H1 (cell line): Measurements from ENCODE around the gene ZNF212. TPM values are rescaled to one million over a fixed set of nuclear protein-coding genes. Genes with fewer than 3 reads are reported as not detected.

Experiments used
- CTCF ChIA-PET: fragments of 300-600 bp; sonication (Branson Sonifier 250); formaldehyde crosslinking; loops from one replicate; lab custom pipeline; 2021; ENCODE audit not compliant: partially characterized antibody; lab: Charles Lee
- POLR2A ChIA-PET: fragments of 300-600 bp; sonication (Branson Sonifier 250); formaldehyde crosslinking; loops from one replicate; lab custom pipeline; 2021; ENCODE audit warnings: inconsistent platforms; ENCODE audit not compliant: partially characterized antibody; lab: Charles Lee
- DNase-seq, 2 experiments: peaks; one replicate each; pipeline versions ENCODE4 v3.0.0 to v3.0.0-alpha.2; 2010 to 2022; ENCODE audit warnings: low spot score in 2 of 2, low read depth in 1 of 2, mixed read lengths in 1 of 2
- FAIRE-seq: peaks from 2 replicates; lab custom pipeline; 2011; peaks lifted over from hg19 to GRCh38; lab: Jason Lieb, UNC
- H2AFZ ChIP-seq: 2 replicates; pipeline ENCODE4 v1.8.1; 2012; ENCODE audit warnings: low read length, inconsistent platforms
- H2AK5ac ChIP-seq: 2 replicates; pipeline ENCODE4 v1.6.1; 2013; ENCODE audit warnings: low read depth, low read length
- H2BK120ac ChIP-seq: replicated peaks from 2 replicates; pipeline ENCODE3; 2013; ENCODE audit warnings: low read depth, low read length, inconsistent platforms
- H2BK12ac ChIP-seq: 2 replicates; pipeline ENCODE4 v1.6.1; 2013; ENCODE audit warnings: low read depth, low read length
- H2BK15ac ChIP-seq: 2 replicates; pipeline ENCODE4 v1.6.1; 2013; ENCODE audit warnings: low read length
- H2BK20ac ChIP-seq: 2 replicates; pipeline ENCODE4 v1.6.1; 2013; ENCODE audit warnings: low read length
- H2BK5ac ChIP-seq: 2 replicates; pipeline ENCODE4 v1.6.1; 2013; ENCODE audit warnings: low read depth, low read length
- H3K14ac ChIP-seq: 2 replicates; pipeline ENCODE4 v1.6.1; 2013; ENCODE audit warnings: inconsistent platforms; ENCODE audit not compliant: insufficient read length
- H3K18ac ChIP-seq: 2 replicates; pipeline ENCODE4 v1.6.1; 2013; ENCODE audit warnings: low read length; ENCODE audit errors: extremely low read depth
- H3K23ac ChIP-seq: 2 replicates; pipeline ENCODE4 v1.6.1; 2013; ENCODE audit warnings: inconsistent platforms; ENCODE audit not compliant: insufficient read length
- H3K23me2 ChIP-seq: 2 replicates; pipeline ENCODE4 v1.6.1; 2013; ENCODE audit warnings: low read depth, low read length
- H3K27ac ChIP-seq: 2 replicates; pipeline ENCODE4 v1.6.1; 2011; ENCODE audit warnings: low read depth, low read length, inconsistent platforms
- H3K27me3 ChIP-seq, 4 experiments: replicated peaks in 1 of 4; 1 replicate in 1 of 4; 2 replicates in 3 of 4; pipeline versions ENCODE4 v1.6.1 to v1.8.1; 2011 to 2013; ENCODE audit warnings: low read length in 3 of 4, mild to moderate bottlenecking in 3 of 4, inconsistent platforms in 2 of 4, mixed read lengths in 2 of 4, moderate library complexity in 1 of 4; ENCODE audit not compliant: control insufficient read depth in 3 of 4, insufficient read depth in 3 of 4; ENCODE audit errors: extremely low read depth in 1 of 4
- H3K36me3 ChIP-seq, 4 experiments: 2 replicates each; pipeline versions ENCODE4 v1.6.1 to v1.8.1; 2011 to 2013; ENCODE audit warnings: mild to moderate bottlenecking in 4 of 4, low read length in 3 of 4, moderate library complexity in 2 of 4, control low read depth in 1 of 4, inconsistent platforms in 1 of 4; ENCODE audit not compliant: insufficient read depth in 4 of 4, control insufficient read depth in 2 of 4
- H3K4ac ChIP-seq: replicated peaks from 2 replicates; pipeline ENCODE3; 2013; ENCODE audit warnings: low read length, low read depth, mixed read lengths, inconsistent platforms; ENCODE audit not compliant: insufficient read length
- H3K4me1 ChIP-seq, 4 experiments: replicated peaks in 1 of 4; 1 replicate in 1 of 4; 2 replicates in 3 of 4; pipeline versions ENCODE4 v1.6.1 to v1.8.1; 2011 to 2013; ENCODE audit warnings: low read length in 3 of 4, inconsistent platforms in 2 of 4, mixed read lengths in 1 of 4; ENCODE audit not compliant: insufficient read depth in 4 of 4, control insufficient read depth in 3 of 4
- H3K4me2 ChIP-seq, 2 experiments: 2 replicates each; pipeline versions ENCODE4 v1.6.1 to v1.8.1; 2011 to 2013; ENCODE audit warnings: low read depth in 2 of 2, low read length in 2 of 2, control low read depth in 1 of 2, inconsistent platforms in 1 of 2, mild to moderate bottlenecking in 1 of 2; ENCODE audit not compliant: insufficient read depth in 1 of 2
- H3K4me3 ChIP-seq, 4 experiments: fragments of 200-600, 300-600 bp in 1 of 4; sonication (generic), shearing (Covaris generic), sonication (Bioruptor Twin) in 1 of 4; 2 replicates each; pipeline versions ENCODE4 v1.5.1 to v1.8.1; 2011 to 2016; ENCODE audit warnings: low read length in 4 of 4, low read depth in 3 of 4, control low read depth in 2 of 4, inconsistent platforms in 2 of 4, mild to moderate bottlenecking in 2 of 4, mixed read lengths in 1 of 4, moderate library complexity in 1 of 4; ENCODE audit not compliant: insufficient read depth in 2 of 4; ENCODE audit errors: extremely low read depth in 1 of 4
- H3K56ac ChIP-seq: replicated peaks from 2 replicates; pipeline ENCODE3; 2013; ENCODE audit warnings: low read depth, mild to moderate bottlenecking, mixed read lengths, low read length, inconsistent platforms; ENCODE audit not compliant: insufficient read length
- H3K79me1 ChIP-seq: 2 replicates; pipeline ENCODE4 v1.6.1; 2013; ENCODE audit warnings: low read depth, low read length, control low read depth
- H3K79me2 ChIP-seq, 2 experiments: 2 replicates each; pipeline versions ENCODE4 v1.6.1 to v1.8.1; 2012 to 2013; ENCODE audit warnings: low read length in 2 of 2, mild to moderate bottlenecking in 2 of 2, inconsistent platforms in 1 of 2; ENCODE audit not compliant: insufficient read depth in 2 of 2, control insufficient read depth in 1 of 2
- H3K9ac ChIP-seq, 4 experiments: replicated peaks in 1 of 4; 1 replicate in 1 of 4; 2 replicates in 3 of 4; pipeline versions ENCODE4 v1.6.1 to v1.8.1; 2011 to 2013; ENCODE audit warnings: low read depth in 3 of 4, low read length in 3 of 4, control low read depth in 2 of 4, mild to moderate bottlenecking in 2 of 4, moderate library complexity in 2 of 4, inconsistent platforms in 1 of 4; ENCODE audit errors: extremely low read depth in 1 of 4
- H3K9me3 ChIP-seq, 2 experiments: 2 replicates each; pipeline versions ENCODE4 v1.6.1 to v1.8.1; 2012 to 2013; ENCODE audit warnings: mild to moderate bottlenecking in 2 of 2, moderate library complexity in 2 of 2, control low read depth in 1 of 2, inconsistent platforms in 1 of 2, low read depth in 1 of 2, low read length in 1 of 2, mixed read lengths in 1 of 2; ENCODE audit not compliant: insufficient read depth in 2 of 2
- H4K20me1 ChIP-seq, 2 experiments: replicated peaks in 1 of 2; 2 replicates each; pipeline versions ENCODE3 to v1.8.1; 2011 to 2013; ENCODE audit warnings: inconsistent platforms in 2 of 2, low read length in 2 of 2, mild to moderate bottlenecking in 1 of 2; ENCODE audit not compliant: insufficient read depth in 2 of 2, control insufficient read depth in 1 of 2
- H4K5ac ChIP-seq: 2 replicates; pipeline ENCODE4 v1.6.1; 2013; ENCODE audit warnings: low read length, low read depth, mixed read lengths, inconsistent platforms; ENCODE audit not compliant: insufficient read length
- H4K8ac ChIP-seq: 2 replicates; pipeline ENCODE4 v1.8.0; 2013; ENCODE audit warnings: mild to moderate bottlenecking, moderate library complexity, low read length, inconsistent platforms; ENCODE audit not compliant: insufficient read depth; ENCODE audit errors: extremely low read depth
- H4K91ac ChIP-seq: replicated peaks from 2 replicates; pipeline ENCODE3; 2013; ENCODE audit warnings: low read length, mixed read lengths, inconsistent platforms; ENCODE audit not compliant: insufficient read length
- CREB1 ChIP-seq: IDR thresholded peaks from 2 replicates; pipeline ENCODE4 v1.6.1; 2012; ENCODE audit warnings: inconsistent platforms
- JUN ChIP-seq: IDR thresholded peaks from 2 replicates; pipeline ENCODE4 v1.6.1; 2011; ENCODE audit warnings: low read depth, mild to moderate bottlenecking, improper control_type of control experiment, low read length
- PHF8 ChIP-seq: fragments of 200-600 bp; sonication (generic); conservative IDR thresholded peaks from 2 replicates; pipeline ENCODE4 v1.7.1; 2012; ENCODE audit warnings: low read depth, mild to moderate bottlenecking, inconsistent platforms, low read length, moderate library complexity
- POLR2A ChIP-seq, 2 experiments: IDR thresholded peaks; 1 replicate in 1 of 2; 2 replicates in 1 of 2; pipeline ENCODE4 v1.6.1; 2011; ENCODE audit warnings: low read depth in 2 of 2, low read length in 2 of 2, mild to moderate bottlenecking in 2 of 2; ENCODE audit errors: control extremely low read depth in 1 of 2
- RFX5 ChIP-seq: IDR thresholded peaks from 2 replicates; pipeline ENCODE4 v1.6.1; 2011; ENCODE audit warnings: low read depth, low read length, improper control_type of control experiment, borderline replicate concordance
- RNF2 ChIP-seq: fragments of 200-900, 300-1000 bp; sonication (generic); IDR thresholded peaks from 2 replicates; pipeline ENCODE4 v1.7.1; 2016; ENCODE audit warnings: borderline replicate concordance, low read depth, mild to moderate bottlenecking, antibody characterized with exemption, low read length; ENCODE audit not compliant: poor library complexity, severe bottlenecking; ENCODE audit errors: missing control alignments
- SAP30 ChIP-seq: fragments of 300-600 bp; sonication (generic); IDR thresholded peaks from 2 replicates; pipeline ENCODE4 v1.7.1; 2012; ENCODE audit warnings: low read length, moderate library complexity, mild to moderate bottlenecking, inconsistent platforms; ENCODE audit not compliant: insufficient read depth, insufficient replicate concordance
- SIRT6 ChIP-seq: IDR thresholded peaks from one replicate; pipeline ENCODE4 v1.7.1; 2012; ENCODE audit warnings: low read length, inconsistent platforms
- SP2 ChIP-seq: IDR thresholded peaks from 2 replicates; pipeline ENCODE4 v1.6.1; 2012; ENCODE audit warnings: mild to moderate bottlenecking, low read length, inconsistent platforms
- WGBS, 2 experiments: shearing (Covaris generic) in 1 of 2; methylation state at CpG; one replicate each; pipeline versions ENCODE4 v1.1.6 to v1.1.7; 2013 to 2015; ENCODE audit warnings: low lambda C conversion rate in 2 of 2, mixed read lengths in 2 of 2, inconsistent platforms in 1 of 2, low coverage in 1 of 2, missing lambda C conversion rate in 1 of 2; ENCODE audit not compliant: insufficient replicate concordance in 2 of 2, insufficient coverage in 1 of 2, insufficient read length in 1 of 2; ENCODE audit errors: extremely low coverage in 1 of 2, missing lambda C conversion rate in 1 of 2; 5-methylcytosine and 5-hydroxymethylcytosine counted together
- polyA plus RNA-seq, 7 experiments: library from polyadenylated mRNA; depleted of rRNA in 3 of 7; stranded (reverse) in 5 of 7; unstranded in 2 of 7; fragments of >200 nt in 5 of 7; fragments of 200-250 nt in 2 of 7; gene quantifications; 1 replicate in 5 of 7; 2 replicates in 1 of 7; 4 replicates in 1 of 7; pipeline versions ENCODE4 v1.2.1 to v1.2.3, GENCODE V29; 2011 to 2013; ENCODE audit warnings: missing spikeins in 2 of 7, mixed read lengths in 2 of 7
- total RNA-seq: library from RNA; stranded (reverse); fragmentation: NEBNext Ultra II Directional; extraction: Animal tissue kit (Norgen Biotek cat#: 25700); gene quantifications from 2 replicates; pipeline ENCODE4 v1.2.1, GENCODE V29; 2021
- TF ChIP-seq, protein P1 (sequence below): IDR thresholded peaks from 2 replicates; pipeline ENCODE4 v1.6.1; 2011; ENCODE audit warnings: low read length, improper control_type of control experiment

ZNF212 gene
- total and polyA plus RNA-seq, 2 of the 8 experiments (the other 6 are each of a cell fraction or from before 2014, with no cell fraction given): 6.7 to 19.3 TPM

DNA sequence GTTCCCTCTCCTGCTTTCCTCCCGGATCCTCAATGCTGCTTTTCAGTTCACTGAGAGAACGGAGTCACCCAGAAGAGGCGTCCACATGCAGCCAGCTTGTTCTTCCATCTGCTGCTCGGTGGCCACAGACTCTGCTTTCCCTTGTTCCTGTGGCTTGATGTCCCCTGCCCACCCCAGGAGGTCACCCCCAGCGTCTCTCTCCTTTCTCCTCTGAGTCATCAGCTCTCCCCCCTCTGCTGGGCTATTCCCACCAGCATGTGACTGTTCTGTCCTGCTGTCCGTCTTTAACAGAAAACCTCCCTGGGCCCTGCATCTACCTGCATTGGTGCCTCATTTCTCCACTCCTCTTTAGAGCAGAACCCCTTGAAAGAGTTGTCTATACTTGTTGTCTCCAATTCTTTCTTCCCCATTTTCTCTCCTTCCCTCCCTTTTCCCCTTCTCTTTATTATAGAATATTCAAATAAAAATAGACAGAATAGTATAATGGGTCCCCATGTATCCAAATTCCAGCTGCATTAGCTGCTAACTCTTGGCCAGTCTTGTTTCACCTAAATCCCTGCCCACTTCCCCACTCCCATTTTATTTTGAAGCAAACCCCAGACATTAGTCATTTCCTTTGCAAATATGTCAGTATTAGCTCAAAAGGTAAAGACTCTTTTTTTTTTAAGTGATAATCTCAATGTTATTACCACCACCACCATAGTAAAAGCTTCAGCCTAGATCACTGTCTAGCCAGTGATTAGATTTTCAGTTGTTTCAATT is 40.0 kb upstream of the ZNF212 start:
- H2AFZ ChIP-seq: no peak overlapping the region
- no peak overlapping the region for H2AK5ac ChIP-seq
- peaks cover 12% of the 10 kb centered on the region for H3K79me1 ChIP-seq
- CTCF ChIA-PET: interaction anchor here (0.6 to 1.1 kb wide), 2 partner anchors 60 to 115 kb away, joined by 3 to 4 read pairs; no protein-coding TSS in a partner anchor
- no peak overlapping the region for H3K27ac ChIP-seq
- H2BK20ac ChIP-seq: no peak overlapping the region
- H2BK120ac ChIP-seq: no peak overlapping the region
- peaks cover 26 to 54% (median 45%) of the 10 kb centered on the region in 4 experiments for H3K36me3 ChIP-seq
- no peak for DNase-seq
- no peak overlapping the region for H4K91ac ChIP-seq
- H3K9me3 ChIP-seq: no peaks in the 10 kb centered on the region
- no peak overlapping the region for H3K4ac ChIP-seq
- H3K4me3 ChIP-seq: no peak overlapping the region
- H3K23me2 ChIP-seq: peaks cover 5% of the 10 kb centered on the region; the same call in 1 of the 2 replicates
- peaks cover 0 to 5% (median 4%) of the 10 kb centered on the region in 4 experiments; a peak in 5 of 7 replicates for H3K4me1 ChIP-seq
- H3K27me3 ChIP-seq: no peaks in the 10 kb centered on the region
- no peak overlapping the region for H4K5ac ChIP-seq
- no peak overlapping the region for H2BK5ac ChIP-seq
- no peak overlapping the region for H3K18ac ChIP-seq
- 84% methylated on average over 6 of the region's 6 CpGs; no CpG with 5 or more reads in 1 of the 2 experiments for WGBS, 2 experiments
- TF ChIP-seq PHF8: no peak
- TF ChIP-seq, protein P1, sequence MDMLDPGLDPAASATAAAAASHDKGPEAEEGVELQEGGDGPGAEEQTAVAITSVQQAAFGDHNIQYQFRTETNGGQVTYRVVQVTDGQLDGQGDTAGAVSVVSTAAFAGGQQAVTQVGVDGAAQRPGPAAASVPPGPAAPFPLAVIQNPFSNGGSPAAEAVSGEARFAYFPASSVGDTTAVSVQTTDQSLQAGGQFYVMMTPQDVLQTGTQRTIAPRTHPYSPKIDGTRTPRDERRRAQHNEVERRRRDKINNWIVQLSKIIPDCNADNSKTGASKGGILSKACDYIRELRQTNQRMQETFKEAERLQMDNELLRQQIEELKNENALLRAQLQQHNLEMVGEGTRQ: no peak
- no peak for TF ChIP-seq CREB1
- TF ChIP-seq JUN: no peak
- TF ChIP-seq SAP30: no peak
- TF ChIP-seq POLR2A (IDR thresholded peaks at IDR 0.05; ENCODE audit: control extremely low read depth in 1 of 2, low read depth in 2 of 2, low read length in 2 of 2): no peak
- no peak for TF ChIP-seq RNF2
- TF ChIP-seq SIRT6: no peak
- TF ChIP-seq SP2: no peak
- TF ChIP-seq RFX5: no peak
- TF ChIP-seq, all 59 proteins: peak for 0
- Histone ChIP-seq H3K79me2 (peaks cover 3 to 41% of the 10 kb centered on the region in 2 experiments; a peak in 3 of 4 replicates), H3K23ac (no peak overlapping the region), H2BK15ac (no peak overlapping the region), H4K20me1 (peaks cover 7% of the 10 kb centered on the region in 2 experiments), H4K8ac (no peak overlapping the region), H3K14ac (no peak overlapping the region), H3K4me2 (no peak overlapping the region), H3K56ac (no peak overlapping the region), H2BK12ac (no peak overlapping the region), H3K9ac (no peak overlapping the region)
- POLR2A ChIA-PET: interaction anchor here (1.0 to 7.8 kb wide), 2 partner anchors 9 to 13 kb away, joined by 3 to 82 read pairs; no protein-coding TSS in a partner anchor
- no peak for FAIRE-seq
